ENCODE results near the gene PXMP2. TPM values are rescaled to one million over a fixed set of nuclear protein-coding genes. Genes with fewer than 3 reads are reported as not detected.

Gene PXMP2
- total RNA-seq, 1 donor from 2014 or later, result 15.0 TPM

GRCh38 chr12:132739600-132740312 is 52.4 kb downstream of the PXMP2 start:
- no peak for DNase-seq (ENCODE audit: extremely low spot score in 2 of 2)
- Histone ChIP-seq H3K4me1 (no peaks in the 10 kb centered on the region), H3K36me3 (peaks cover 0 to 84% of the 10 kb centered on the region in 2 donors), H3K27ac (no peak overlapping the region), H3K9me3 (no peaks in the 10 kb centered on the region), H3K27me3 (no peaks in the 10 kb centered on the region), H3K4me3 (no peak overlapping the region)
- no peak for TF ChIP-seq POLR2AphosphoS5 (IDR thresholded peaks at IDR 0.05; ENCODE audit: insufficient read depth in 1 of 2, low read depth in 1 of 2)
- no peak for TF ChIP-seq CTCF (IDR thresholded peaks at IDR 0.05)
- no peak for TF ChIP-seq POLR2A (IDR thresholded peaks at IDR 0.05)
- intact Hi-C loops (cut with DNase I), result no loop called here

GRCh38 chr12:132740313-132740646 is 52.9 kb downstream of the PXMP2 start:
- intact Hi-C loops (cut with DNase I), result no loop called here
- no peak for DNase-seq (ENCODE audit: extremely low spot score in 2 of 2)
- TF ChIP-seq POLR2AphosphoS5 (IDR thresholded peaks at IDR 0.05; ENCODE audit: insufficient read depth in 1 of 2, low read depth in 1 of 2) (no peak), CTCF (IDR thresholded peaks at IDR 0.05) (no peak), POLR2A (IDR thresholded peaks at IDR 0.05) (no peak)
- no peak overlapping the region for H3K4me3 ChIP-seq
- no peaks in the 10 kb centered on the region for H3K4me1 ChIP-seq
- no peaks in the 10 kb centered on the region for H3K9me3 ChIP-seq
- H3K36me3 ChIP-seq, result peaks cover 0 to 84% of the 10 kb centered on the region in 2 donors
- no peaks in the 10 kb centered on the region for H3K27me3 ChIP-seq
- H3K27ac ChIP-seq, result no peak overlapping the region

GRCh38 chr12:132740652-132741051 is 53.3 kb downstream of the PXMP2 start:
- no peak for DNase-seq (ENCODE audit: extremely low spot score in 2 of 2)
- intact Hi-C loops (cut with DNase I), result no loop called here
- H3K9me3 ChIP-seq, result no peaks in the 10 kb centered on the region
- no peak for TF ChIP-seq POLR2AphosphoS5 (IDR thresholded peaks at IDR 0.05; ENCODE audit: insufficient read depth in 1 of 2, low read depth in 1 of 2)
- TF ChIP-seq CTCF (IDR thresholded peaks at IDR 0.05), result no peak
- no peak for TF ChIP-seq POLR2A (IDR thresholded peaks at IDR 0.05)
- peaks cover 0 to 84% of the 10 kb centered on the region in 2 donors for H3K36me3 ChIP-seq
- no peaks in the 10 kb centered on the region for H3K27me3 ChIP-seq
- H3K27ac ChIP-seq, result no peak overlapping the region
- no peaks in the 10 kb centered on the region for H3K4me1 ChIP-seq
- no peak overlapping the region for H3K4me3 ChIP-seq

- no peaks in the 10 kb centered on the region for H3K4me1 ChIP-seq
- no peak for TF ChIP-seq CTCF (IDR thresholded peaks at IDR 0.05)
- no peak for TF ChIP-seq POLR2AphosphoS5 (IDR thresholded peaks at IDR 0.05; ENCODE audit: insufficient read depth in 1 of 2, low read depth in 1 of 2)
- no peak for TF ChIP-seq POLR2A (IDR thresholded peaks at IDR 0.05)
- no peak overlapping the region for H3K27ac ChIP-seq
- DNase-seq (ENCODE audit: extremely low spot score in 2 of 2), result no peak
- intact Hi-C loops (cut with DNase I), result no loop called here
- peaks cover 0 to 84% of the 10 kb centered on the region in 2 donors for H3K36me3 ChIP-seq
- H3K9me3 ChIP-seq, result no peaks in the 10 kb centered on the region
- H3K27me3 ChIP-seq, result no peaks in the 10 kb centered on the region
- H3K4me3 ChIP-seq, result no peak overlapping the region
Observed at GRCh38 chr12:132741620-132742019, 54.2 kb downstream of the PXMP2 start.

- no peak for DNase-seq (ENCODE audit: extremely low spot score in 2 of 2)
- intact Hi-C loops (cut with DNase I), result no loop called here
- Histone ChIP-seq H3K4me3 (no peak overlapping the region), H3K27me3 (no peaks in the 10 kb centered on the region), H3K4me1 (no peaks in the 10 kb centered on the region), H3K9me3 (no peaks in the 10 kb centered on the region), H3K27ac (no peak overlapping the region), H3K36me3 (peaks cover 4 to 93% of the 10 kb centered on the region in 2 donors)
- no peak for TF ChIP-seq POLR2A (IDR thresholded peaks at IDR 0.05)
Observed at GRCh38 chr12:132743831-132744230, 56.4 kb downstream of the PXMP2 start.
